ENCODE results near the gene STXBP6.

STXBP6 gene

DNA sequence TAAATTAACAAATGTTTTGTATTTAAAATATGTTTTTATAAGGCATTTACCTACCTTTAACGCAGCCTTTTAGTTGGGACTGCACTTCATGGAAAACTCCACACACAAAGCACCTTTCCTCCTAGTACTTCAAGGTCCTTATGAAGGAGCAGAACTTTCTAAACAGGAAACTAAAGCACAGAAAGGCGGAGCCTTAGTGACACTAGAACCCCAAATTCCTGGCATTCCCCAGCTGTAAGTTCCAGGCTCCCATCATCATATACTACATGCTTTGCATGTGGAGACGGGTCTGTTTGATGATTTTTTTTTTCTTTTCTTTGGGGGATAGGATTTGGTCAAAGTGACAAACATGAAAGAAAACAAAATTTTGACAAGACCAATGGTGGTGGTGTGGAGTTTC, 39.5 kb downstream of the STXBP6 start:
- TF ChIP-seq, protein P1, sequence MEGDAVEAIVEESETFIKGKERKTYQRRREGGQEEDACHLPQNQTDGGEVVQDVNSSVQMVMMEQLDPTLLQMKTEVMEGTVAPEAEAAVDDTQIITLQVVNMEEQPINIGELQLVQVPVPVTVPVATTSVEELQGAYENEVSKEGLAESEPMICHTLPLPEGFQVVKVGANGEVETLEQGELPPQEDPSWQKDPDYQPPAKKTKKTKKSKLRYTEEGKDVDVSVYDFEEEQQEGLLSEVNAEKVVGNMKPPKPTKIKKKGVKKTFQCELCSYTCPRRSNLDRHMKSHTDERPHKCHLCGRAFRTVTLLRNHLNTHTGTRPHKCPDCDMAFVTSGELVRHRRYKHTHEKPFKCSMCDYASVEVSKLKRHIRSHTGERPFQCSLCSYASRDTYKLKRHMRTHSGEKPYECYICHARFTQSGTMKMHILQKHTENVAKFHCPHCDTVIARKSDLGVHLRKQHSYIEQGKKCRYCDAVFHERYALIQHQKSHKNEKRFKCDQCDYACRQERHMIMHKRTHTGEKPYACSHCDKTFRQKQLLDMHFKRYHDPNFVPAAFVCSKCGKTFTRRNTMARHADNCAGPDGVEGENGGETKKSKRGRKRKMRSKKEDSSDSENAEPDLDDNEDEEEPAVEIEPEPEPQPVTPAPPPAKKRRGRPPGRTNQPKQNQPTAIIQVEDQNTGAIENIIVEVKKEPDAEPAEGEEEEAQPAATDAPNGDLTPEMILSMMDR (IDR thresholded peaks at IDR 0.05; ENCODE audit: insufficient read depth, low read length, poor library complexity, severe bottlenecking), result no peak
- TF ChIP-seq EZH2phosphoT487 (conservative IDR thresholded peaks at IDR 0.05; ENCODE audit: low read length), result no peak
- Histone ChIP-seq H3F3A (ENCODE audit: insufficient read depth) (no peaks in the 10 kb centered on the region), H3K27ac (ENCODE audit: low read depth, low read length) (no peak overlapping the region), H3K79me2 (ENCODE audit: insufficient read depth, low read length) (no peaks in the 10 kb centered on the region), H3K9me3 (ENCODE audit: insufficient read depth, low read length) (no peaks in the 10 kb centered on the region), H3K9ac (ENCODE audit: low read length) (no peak overlapping the region), H2AFZ (ENCODE audit: low read depth, low read length, severe bottlenecking) (no peak overlapping the region), H3K27me3 (ENCODE audit: low read length) (peaks cover 3% of the 10 kb centered on the region; the same call in 1 of the 2 replicates), H3K9me2 (replicated peaks; ENCODE audit: insufficient read depth, low read length) (no peaks in the 10 kb centered on the region), H4K20me1 (ENCODE audit: low read depth, low read length) (no peaks in the 10 kb centered on the region), H3K36me3 (ENCODE audit: low read length) (no peaks in the 10 kb centered on the region), H3K4me2 (ENCODE audit: low read depth, low read length, poor library complexity, severe bottlenecking) (no peak overlapping the region), H3K4me3 (ENCODE audit: insufficient read depth, low read length, poor library complexity, severe bottlenecking) (no peak overlapping the region)

DNA sequence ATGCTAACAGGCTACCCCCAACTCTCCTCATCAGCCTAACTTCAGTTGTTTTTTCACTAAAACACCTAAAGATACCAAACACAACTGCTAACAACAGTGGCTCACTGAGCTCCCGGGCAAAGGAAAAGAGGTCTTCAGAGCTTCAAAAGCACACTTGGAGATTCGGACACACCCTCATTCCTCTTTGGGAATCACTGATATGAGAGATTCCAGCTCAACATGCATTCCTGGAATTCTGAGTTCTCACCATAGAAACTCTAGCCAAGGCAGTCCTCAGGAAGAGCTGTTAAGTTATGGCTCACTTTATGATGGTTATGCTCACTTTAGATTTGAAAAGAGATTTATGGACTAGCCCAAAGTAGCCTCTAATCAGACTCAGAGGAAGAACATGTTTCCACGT, 40.1 kb downstream of the STXBP6 start:
- H3K27me3 ChIP-seq (ENCODE audit: low read length), result peaks cover 3% of the 10 kb centered on the region; the same call in 1 of the 2 replicates
- no peak overlapping the region for H3K27ac ChIP-seq (ENCODE audit: low read depth, low read length)
- H2AFZ ChIP-seq (ENCODE audit: low read depth, low read length, severe bottlenecking), result no peak overlapping the region
- no peaks in the 10 kb centered on the region for H3K79me2 ChIP-seq (ENCODE audit: insufficient read depth, low read length)
- TF ChIP-seq EZH2phosphoT487 (conservative IDR thresholded peaks at IDR 0.05; ENCODE audit: low read length), result no peak
- TF ChIP-seq, protein P1 (IDR thresholded peaks at IDR 0.05; ENCODE audit: insufficient read depth, low read length, poor library complexity, severe bottlenecking), result no peak
- no peaks in the 10 kb centered on the region for H3K9me2 ChIP-seq (replicated peaks; ENCODE audit: insufficient read depth, low read length)
- no peaks in the 10 kb centered on the region for H4K20me1 ChIP-seq (ENCODE audit: low read depth, low read length)
- H3K36me3 ChIP-seq (ENCODE audit: low read length), result no peaks in the 10 kb centered on the region
- no peaks in the 10 kb centered on the region for H3K9me3 ChIP-seq (ENCODE audit: insufficient read depth, low read length)
- H3K9ac ChIP-seq (ENCODE audit: low read length), result no peak overlapping the region
- H3F3A ChIP-seq (ENCODE audit: insufficient read depth), result no peaks in the 10 kb centered on the region
- H3K4me3 ChIP-seq (ENCODE audit: insufficient read depth, low read length, poor library complexity, severe bottlenecking), result no peak overlapping the region
- no peak overlapping the region for H3K4me2 ChIP-seq (ENCODE audit: low read depth, low read length, poor library complexity, severe bottlenecking)

DNA sequence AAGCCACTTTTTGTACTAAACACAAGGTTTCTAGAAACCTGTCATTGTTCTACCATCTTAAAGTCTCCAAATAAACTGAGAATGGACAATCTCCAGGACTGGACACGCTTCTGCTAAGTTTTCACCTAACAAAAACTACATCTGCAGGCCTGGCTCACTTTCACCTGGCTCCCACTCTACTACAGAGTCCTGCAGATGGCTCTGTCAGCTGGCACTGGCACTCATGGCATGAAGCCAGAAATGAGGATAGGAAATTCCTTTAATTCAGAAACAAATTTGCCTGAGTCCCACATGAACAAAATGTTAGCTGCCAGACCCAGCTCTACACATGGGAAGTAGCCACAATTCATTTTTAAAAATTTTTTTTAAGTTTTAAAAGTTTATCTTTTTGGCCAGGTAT, 42.1 kb downstream of the STXBP6 start:
- TF ChIP-seq, protein P1 (IDR thresholded peaks at IDR 0.05; ENCODE audit: insufficient read depth, low read length, poor library complexity, severe bottlenecking), result no peak
- Histone ChIP-seq H3K36me3 (ENCODE audit: low read length) (no peaks in the 10 kb centered on the region), H3K9me2 (replicated peaks; ENCODE audit: insufficient read depth, low read length) (no peaks in the 10 kb centered on the region), H3K27me3 (ENCODE audit: low read length) (peaks cover 3% of the 10 kb centered on the region; the same call in 1 of the 2 replicates), H3K9ac (ENCODE audit: low read length) (no peak overlapping the region), H2AFZ (ENCODE audit: low read depth, low read length, severe bottlenecking) (no peak overlapping the region), H3K9me3 (ENCODE audit: insufficient read depth, low read length) (no peaks in the 10 kb centered on the region), H3K4me2 (ENCODE audit: low read depth, low read length, poor library complexity, severe bottlenecking) (no peak overlapping the region), H3F3A (ENCODE audit: insufficient read depth) (no peaks in the 10 kb centered on the region), H3K79me2 (ENCODE audit: insufficient read depth, low read length) (no peaks in the 10 kb centered on the region), H4K20me1 (ENCODE audit: low read depth, low read length) (no peaks in the 10 kb centered on the region), H3K27ac (ENCODE audit: low read depth, low read length) (no peak overlapping the region), H3K4me3 (ENCODE audit: insufficient read depth, low read length, poor library complexity, severe bottlenecking) (no peak overlapping the region)

All from SU-DHL-6 (cell line).